Measurements from ENCODE around the gene PBLD.

Gene PBLD

GRCh38 chr10:68239596-68240150 lies 93.1 kb downstream of the PBLD start:
- DNase-seq (ENCODE audit: insufficient read length, low spot score) (no peak), FAIRE-seq (no peak)
- TF ChIP-seq POLR2A (IDR thresholded peaks at IDR 0.05; ENCODE audit: low read depth, low read length) = no peak

- FAIRE-seq = no peak
- DNase-seq (ENCODE audit: insufficient read length, low spot score) = no peak
- TF ChIP-seq POLR2A (IDR thresholded peaks at IDR 0.05; ENCODE audit: low read depth, low read length) = no peak
Observed at GRCh38 chr10:68239069-68239468, 93.7 kb downstream of the PBLD start.

GRCh38 chr10:68238371-68238770 lies 94.4 kb downstream of the PBLD start:
- no peak for DNase-seq (ENCODE audit: insufficient read length, low spot score)
- TF ChIP-seq POLR2A (IDR thresholded peaks at IDR 0.05; ENCODE audit: low read depth, low read length) = no peak
- no peak for FAIRE-seq

GRCh38 chr10:68237173-68237572 lies 95.6 kb downstream of the PBLD start:
- FAIRE-seq (no peak), DNase-seq (ENCODE audit: insufficient read length, low spot score) (no peak)
- TF ChIP-seq POLR2A (IDR thresholded peaks at IDR 0.05; ENCODE audit: low read depth, low read length) = no peak

GRCh38 chr10:68235581-68235980 lies 97.1 kb downstream of the PBLD start:
- FAIRE-seq (no peak), DNase-seq (ENCODE audit: insufficient read length, low spot score) (no peak)
- TF ChIP-seq POLR2A (IDR thresholded peaks at IDR 0.05; ENCODE audit: low read depth, low read length) = no peak

GRCh38 chr10:68235111-68235510 lies 97.6 kb downstream of the PBLD start:
- no peak for FAIRE-seq
- TF ChIP-seq POLR2A (IDR thresholded peaks at IDR 0.05; ENCODE audit: low read depth, low read length) = no peak
- DNase-seq (ENCODE audit: insufficient read length, low spot score) = no peak

- FAIRE-seq = no peak
Observed at GRCh38 chr10:68233046-68233445, 99.7 kb downstream of the PBLD start.

More at GRCh38 chr10:68233046-68233445, 99.7 kb downstream of the PBLD start:
- DNase-seq (ENCODE audit: insufficient read length, low spot score) = no peak
- TF ChIP-seq POLR2A (IDR thresholded peaks at IDR 0.05; ENCODE audit: low read depth, low read length) = no peak

Measured in H54 (cell line).